Measurements from ENCODE around the gene PEDS1.
"Not testable (repeated sequence)": the region's sequence is repeated elsewhere in the genome, so short reads cannot be mapped to it uniquely, and the experiment has no call there.

GRCh38 chr20:50135157-50135556 is 18.4 kb downstream of the PEDS1 start:
- TF ChIP-seq, protein P1, sequence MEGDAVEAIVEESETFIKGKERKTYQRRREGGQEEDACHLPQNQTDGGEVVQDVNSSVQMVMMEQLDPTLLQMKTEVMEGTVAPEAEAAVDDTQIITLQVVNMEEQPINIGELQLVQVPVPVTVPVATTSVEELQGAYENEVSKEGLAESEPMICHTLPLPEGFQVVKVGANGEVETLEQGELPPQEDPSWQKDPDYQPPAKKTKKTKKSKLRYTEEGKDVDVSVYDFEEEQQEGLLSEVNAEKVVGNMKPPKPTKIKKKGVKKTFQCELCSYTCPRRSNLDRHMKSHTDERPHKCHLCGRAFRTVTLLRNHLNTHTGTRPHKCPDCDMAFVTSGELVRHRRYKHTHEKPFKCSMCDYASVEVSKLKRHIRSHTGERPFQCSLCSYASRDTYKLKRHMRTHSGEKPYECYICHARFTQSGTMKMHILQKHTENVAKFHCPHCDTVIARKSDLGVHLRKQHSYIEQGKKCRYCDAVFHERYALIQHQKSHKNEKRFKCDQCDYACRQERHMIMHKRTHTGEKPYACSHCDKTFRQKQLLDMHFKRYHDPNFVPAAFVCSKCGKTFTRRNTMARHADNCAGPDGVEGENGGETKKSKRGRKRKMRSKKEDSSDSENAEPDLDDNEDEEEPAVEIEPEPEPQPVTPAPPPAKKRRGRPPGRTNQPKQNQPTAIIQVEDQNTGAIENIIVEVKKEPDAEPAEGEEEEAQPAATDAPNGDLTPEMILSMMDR (IDR thresholded peaks at IDR 0.05), result not testable (repeated sequence)
- TF ChIP-seq POLR2A (IDR thresholded peaks at IDR 0.05), result not testable (repeated sequence)

Data from testis (tissue), 2 donors.